DOHH2 (cell line): ENCODE measurements around the gene C5orf47.

ENCODE experiments used
- H3F3A ChIP-seq: fragments of 200-600 bp; sonication (generic), shearing (Covaris generic); 2 replicates; pipeline ENCODE4 v1.6.0; 2016; ENCODE audit warnings: antibody characterized with exemption, mild to moderate bottlenecking; ENCODE audit not compliant: control insufficient read depth, insufficient read depth
- H3K27ac ChIP-seq: fragments of 200-600 bp; sonication (generic); 2 replicates; pipeline ENCODE4 v1.5.1; 2014; ENCODE audit warnings: low read depth, mild to moderate bottlenecking, low read length, moderate library complexity
- H3K27me3 ChIP-seq: fragments of 200-600 bp; sonication (generic); 2 replicates; pipeline ENCODE4 v1.6.1; 2014; ENCODE audit warnings: mild to moderate bottlenecking, low read length, mixed read lengths; ENCODE audit not compliant: control insufficient read depth
- H3K36me3 ChIP-seq: fragments of 200-600 bp; sonication (generic); 2 replicates; pipeline ENCODE4 v1.6.1; 2014; ENCODE audit warnings: mild to moderate bottlenecking, low read length, moderate library complexity, mixed read lengths; ENCODE audit not compliant: control insufficient read depth
- H3K4me1 ChIP-seq: fragments of 200-600 bp; sonication (generic); 2 replicates; pipeline ENCODE4 v1.6.1; 2014; ENCODE audit warnings: mild to moderate bottlenecking, low read length, mixed read lengths; ENCODE audit not compliant: control insufficient read depth
- H3K4me2 ChIP-seq: fragments of 200-600 bp; sonication (generic); 2 replicates; pipeline ENCODE4 v1.6.0; 2014; ENCODE audit warnings: mild to moderate bottlenecking, low read length, moderate library complexity
- H3K4me3 ChIP-seq: fragments of 200-600 bp; sonication (generic); 2 replicates; pipeline ENCODE4 v1.5.1; 2014; ENCODE audit warnings: mild to moderate bottlenecking, low read length, mixed read lengths
- H3K79me2 ChIP-seq: fragments of 200-600 bp; sonication (generic); 2 replicates; pipeline ENCODE4 v1.6.1; 2014; ENCODE audit warnings: mild to moderate bottlenecking, low read length, mixed read lengths; ENCODE audit not compliant: control insufficient read depth
- H3K9me2 ChIP-seq: fragments of 200-600 bp; sonication (generic); replicated peaks from 2 replicates; pipeline ENCODE4 v1.6.1; 2014; ENCODE audit warnings: mild to moderate bottlenecking, low read length, mixed read lengths; ENCODE audit not compliant: control insufficient read depth
- H3K9me3 ChIP-seq: fragments of 200-600 bp; sonication (generic); 2 replicates; pipeline ENCODE4 v1.6.1; 2014; ENCODE audit warnings: antibody characterized with exemption, low read length, mixed read lengths; ENCODE audit not compliant: control insufficient read depth, insufficient read depth
- H4K20me1 ChIP-seq: fragments of 200-600 bp; sonication (generic); 2 replicates; pipeline ENCODE4 v1.6.0; 2014; ENCODE audit warnings: low read depth, mild to moderate bottlenecking, antibody characterized with exemption, low read length, moderate library complexity; ENCODE audit not compliant: control insufficient read depth, insufficient read depth
- EZH2phosphoT487 ChIP-seq: fragments of 200-600 bp; sonication (generic); IDR thresholded peaks from 2 replicates; pipeline ENCODE4 v1.6.1; 2017; ENCODE audit warnings: borderline replicate concordance, mild to moderate bottlenecking, antibody characterized with exemption, low read length, moderate library complexity, mixed read lengths
- TF ChIP-seq, protein P1 (sequence below): fragments of 200-600 bp; sonication (generic); IDR thresholded peaks from one replicate; pipeline ENCODE4 v1.5.1; 2014; ENCODE audit warnings: antibody characterized with exemption, mild to moderate bottlenecking, low read depth, low read length; ENCODE audit not compliant: poor library complexity, severe bottlenecking

Gene C5orf47

GRCh38 chr5:174030286-174030685, 41.3 kb downstream of the C5orf47 start:
- Histone ChIP-seq H3K9me2 (no peaks in the 10 kb centered on the region), H3K36me3 (no peaks in the 10 kb centered on the region), H3K9me3 (no peaks in the 10 kb centered on the region), H3K4me1 (no peaks in the 10 kb centered on the region), H3K27me3 (no peaks in the 10 kb centered on the region; the same call in none of the 2 replicates), H3K79me2 (no peaks in the 10 kb centered on the region), H3K4me2 (no peak overlapping the region), H3K27ac (no peak overlapping the region), H4K20me1 (no peaks in the 10 kb centered on the region), H3F3A (no peaks in the 10 kb centered on the region), H3K4me3 (no peak overlapping the region)
- TF ChIP-seq EZH2phosphoT487, result no peak
- TF ChIP-seq, protein P1, sequence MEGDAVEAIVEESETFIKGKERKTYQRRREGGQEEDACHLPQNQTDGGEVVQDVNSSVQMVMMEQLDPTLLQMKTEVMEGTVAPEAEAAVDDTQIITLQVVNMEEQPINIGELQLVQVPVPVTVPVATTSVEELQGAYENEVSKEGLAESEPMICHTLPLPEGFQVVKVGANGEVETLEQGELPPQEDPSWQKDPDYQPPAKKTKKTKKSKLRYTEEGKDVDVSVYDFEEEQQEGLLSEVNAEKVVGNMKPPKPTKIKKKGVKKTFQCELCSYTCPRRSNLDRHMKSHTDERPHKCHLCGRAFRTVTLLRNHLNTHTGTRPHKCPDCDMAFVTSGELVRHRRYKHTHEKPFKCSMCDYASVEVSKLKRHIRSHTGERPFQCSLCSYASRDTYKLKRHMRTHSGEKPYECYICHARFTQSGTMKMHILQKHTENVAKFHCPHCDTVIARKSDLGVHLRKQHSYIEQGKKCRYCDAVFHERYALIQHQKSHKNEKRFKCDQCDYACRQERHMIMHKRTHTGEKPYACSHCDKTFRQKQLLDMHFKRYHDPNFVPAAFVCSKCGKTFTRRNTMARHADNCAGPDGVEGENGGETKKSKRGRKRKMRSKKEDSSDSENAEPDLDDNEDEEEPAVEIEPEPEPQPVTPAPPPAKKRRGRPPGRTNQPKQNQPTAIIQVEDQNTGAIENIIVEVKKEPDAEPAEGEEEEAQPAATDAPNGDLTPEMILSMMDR, result no peak

DNA sequence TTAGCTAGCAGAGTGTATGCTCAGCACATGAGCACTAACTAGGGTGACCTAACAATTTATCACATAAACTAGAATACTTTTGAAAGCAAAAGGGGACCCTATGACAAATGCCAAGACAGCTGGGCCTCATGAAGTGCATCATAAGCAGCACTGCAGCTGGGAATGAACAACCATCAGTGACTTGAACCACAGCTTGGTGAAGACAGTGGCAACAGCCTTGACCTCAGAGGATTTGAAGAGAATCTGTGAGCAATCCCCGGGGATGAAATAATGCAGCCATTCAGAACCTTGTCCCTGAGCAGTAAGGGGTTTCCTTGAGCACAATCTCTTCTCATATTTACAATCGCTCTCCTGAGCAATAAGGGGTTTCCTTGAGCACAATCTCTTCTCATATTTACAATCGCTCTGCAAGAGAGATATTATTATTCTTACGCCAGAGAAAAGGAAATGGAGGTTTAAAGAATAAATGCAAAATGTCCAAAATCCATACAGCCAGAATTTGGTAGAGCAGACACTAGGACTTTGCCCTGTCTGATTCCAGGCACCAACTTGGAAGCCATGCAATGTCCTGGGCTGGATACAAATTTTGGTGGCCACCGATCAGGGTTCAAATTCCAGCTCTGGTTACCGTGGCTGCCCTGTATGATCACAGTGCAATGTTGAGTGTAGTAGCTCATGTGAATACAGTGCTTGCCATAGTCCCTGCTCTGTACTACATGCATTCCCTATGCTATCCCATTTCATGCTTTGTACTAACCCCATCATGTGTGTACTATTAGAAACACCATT, 55.7 kb downstream of the C5orf47 start:
- Histone ChIP-seq H3K36me3 (no peaks in the 10 kb centered on the region), H3K4me1 (no peaks in the 10 kb centered on the region), H3K9me2 (no peaks in the 10 kb centered on the region), H4K20me1 (no peaks in the 10 kb centered on the region), H3F3A (no peaks in the 10 kb centered on the region), H3K79me2 (no peaks in the 10 kb centered on the region), H3K27me3 (peaks cover 3% of the 10 kb centered on the region; the same call in 1 of the 2 replicates), H3K9me3 (no peaks in the 10 kb centered on the region), H3K27ac (no peak overlapping the region), H3K4me2 (no peak overlapping the region), H3K4me3 (no peak overlapping the region)
- no peak for TF ChIP-seq EZH2phosphoT487
- TF ChIP-seq, protein P1, result no peak

DNA sequence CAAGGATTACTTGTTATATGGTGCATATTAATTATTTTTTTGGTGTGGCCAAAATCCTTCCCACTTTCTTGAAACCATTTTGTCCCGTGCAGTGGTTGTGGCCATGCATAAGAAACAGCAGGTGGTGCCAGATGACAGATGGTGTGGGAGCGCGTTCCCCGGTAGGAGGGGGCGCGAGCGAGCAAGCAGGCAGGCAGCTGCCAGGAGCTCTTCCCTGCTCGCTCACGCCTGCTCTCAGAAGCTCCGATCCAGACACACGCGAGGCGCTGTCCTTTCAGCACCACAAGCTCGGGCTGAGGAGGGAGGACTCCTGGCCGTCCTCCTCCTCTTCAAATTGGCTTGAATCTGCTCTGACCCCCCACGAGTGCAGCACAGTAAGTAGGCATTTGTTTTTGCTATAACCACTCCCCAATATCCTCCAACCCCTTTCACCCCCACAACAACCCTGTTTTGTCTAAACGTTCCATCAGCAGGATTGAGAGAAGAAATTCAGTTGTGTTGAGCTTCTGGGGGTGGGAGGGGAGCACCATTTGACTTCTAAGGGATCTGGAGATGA, 56.6 kb downstream of the C5orf47 start, which contains the start of gene NSG2:
Gene NSG2 (plus strand): TSS at position 237 of the 556 bp plus-strand sequence. CDS start 1,050 bp downstream, outside the sequence.
- TF ChIP-seq EZH2phosphoT487, result no peak
- TF ChIP-seq, protein P1, result peak; percentile 77
- no peak within 1 kb of the TSS for H3K4me2 ChIP-seq
- no peak within 1 kb of the TSS for H3K27ac ChIP-seq
- no peaks in the 10 kb centered on the region for H3F3A ChIP-seq
- H3K9me2 ChIP-seq, result no peaks in the 10 kb centered on the region
- no peaks in the 10 kb centered on the region for H3K4me1 ChIP-seq
- no peaks in the 10 kb centered on the region for H3K9me3 ChIP-seq
- H3K4me3 ChIP-seq, result no peak within 1 kb of the TSS
- no peaks in the 10 kb centered on the region for H3K36me3 ChIP-seq
- no peaks in the 10 kb centered on the region for H3K79me2 ChIP-seq
- no peaks in the 10 kb centered on the region for H4K20me1 ChIP-seq
- H3K27me3 ChIP-seq, result no peaks in the 10 kb centered on the region; the same call in 1 of the 2 replicates
